Caco-2 (cell line): ENCODE measurements around the gene PLPP3. TPM values are rescaled to one million over a fixed set of nuclear protein-coding genes. Genes with fewer than 3 reads are reported as not detected.

ENCODE experiments used
- BruUV-seq: library from RNA; stranded (reverse); fragments of 400-500 nt; replicated peaks from 2 replicates; lab custom pipeline; 2021; lab: Mats Ljungman, UMichigan
- CTCF ChIA-PET: fragments of 300-600 bp; sonication (Branson Sonifier 250); formaldehyde crosslinking; loops from one replicate; lab custom pipeline; 2022; ENCODE audit warnings: antibody characterized with exemption; lab: Charles Lee
- POLR2A ChIA-PET: fragments of 300-600 bp; sonication (Branson Sonifier 250); formaldehyde crosslinking; loops from one replicate; lab custom pipeline; 2022; ENCODE audit warnings: antibody characterized with exemption; lab: Charles Lee
- DNase-seq, 2 experiments: peaks; one replicate each; pipeline versions ENCODE4 v3.0.0 to v3.0.0-alpha.2; 2020 to 2022
- H3K27me3 ChIP-seq: replicated peaks from 2 replicates; pipeline ENCODE4 v1.6.0; 2011; ENCODE audit warnings: low read length; ENCODE audit not compliant: control insufficient read depth, insufficient read depth
- H3K36me3 ChIP-seq: 2 replicates; pipeline ENCODE4 v1.5.1; 2011; ENCODE audit warnings: low read length; ENCODE audit not compliant: control insufficient read depth, insufficient read depth
- H3K4me1 ChIP-seq: fragments of 250-450 bp; sonication (Bioruptor Pico); 2 replicates; pipeline ENCODE4 v1.5.1; 2020; ENCODE audit warnings: mild to moderate bottlenecking
- H3K4me3 ChIP-seq: 2 replicates; pipeline ENCODE4 v1.5.1; 2011; ENCODE audit warnings: low read depth, mild to moderate bottlenecking, control low read depth, low read length
- H3K9me3 ChIP-seq: fragments of 250-450 bp; sonication (Bioruptor Pico); 2 replicates; pipeline ENCODE4 v1.5.1; 2020; ENCODE audit warnings: mild to moderate bottlenecking, moderate library complexity
- H3K27ac Mint-ChIP-seq: one replicate; pipeline ENCODE4 v1.8.0; 2022; ENCODE audit warnings: mixed read lengths; ENCODE audit not compliant: unreplicated experiment
- H3K27me3 Mint-ChIP-seq: one replicate; pipeline ENCODE4 v1.8.0; 2022; ENCODE audit warnings: mixed read lengths; ENCODE audit not compliant: insufficient read depth, unreplicated experiment
- H3K36me3 Mint-ChIP-seq: one replicate; pipeline ENCODE4 v1.8.0; 2022; ENCODE audit warnings: mild to moderate bottlenecking, mixed read lengths; ENCODE audit not compliant: insufficient read depth, unreplicated experiment
- H3K4me1 Mint-ChIP-seq: one replicate; pipeline ENCODE4 v1.8.0; 2022; ENCODE audit warnings: low read depth, mixed read lengths; ENCODE audit not compliant: unreplicated experiment
- H3K4me3 Mint-ChIP-seq: one replicate; pipeline ENCODE4 v1.8.0; 2022; ENCODE audit warnings: mild to moderate bottlenecking, moderate library complexity, mixed read lengths; ENCODE audit not compliant: unreplicated experiment
- H3K9me3 Mint-ChIP-seq: one replicate; pipeline ENCODE4 v1.8.0; 2022; ENCODE audit warnings: mixed read lengths; ENCODE audit not compliant: unreplicated experiment
- intact Hi-C: fragments of 100-400 bp; cut with micrococcal nuclease; formaldehyde crosslinking; loops from one replicate; pipeline ENCODE4 v1.10.0; 2022; ENCODE audit not compliant: unreplicated experiment
- total RNA-seq: library from RNA; stranded (reverse); gene quantifications from 2 replicates; pipeline ENCODE4 v1.2.3, GENCODE V29; 2022
- TF ChIP-seq, protein P1 (sequence below), 2 experiments: fragments of 200-600 bp in 1 of 2; IDR thresholded peaks; 1 replicate in 1 of 2; 2 replicates in 1 of 2; pipeline versions ENCODE4 v1.5.1 to v1.8.0; 2011 to 2022; ENCODE audit warnings: antibody characterized with exemption in 1 of 2, control low read depth in 1 of 2, inconsistent platforms in 1 of 2, low read depth in 1 of 2, low read length in 1 of 2, mild to moderate bottlenecking in 1 of 2, moderate library complexity in 1 of 2; ENCODE audit not compliant: insufficient read depth in 1 of 2, severe bottlenecking in 1 of 2, unreplicated experiment in 1 of 2

The PLPP3 gene
- total RNA-seq, 1 experiment from 2014 or later, result 41.0 TPM

DNA sequence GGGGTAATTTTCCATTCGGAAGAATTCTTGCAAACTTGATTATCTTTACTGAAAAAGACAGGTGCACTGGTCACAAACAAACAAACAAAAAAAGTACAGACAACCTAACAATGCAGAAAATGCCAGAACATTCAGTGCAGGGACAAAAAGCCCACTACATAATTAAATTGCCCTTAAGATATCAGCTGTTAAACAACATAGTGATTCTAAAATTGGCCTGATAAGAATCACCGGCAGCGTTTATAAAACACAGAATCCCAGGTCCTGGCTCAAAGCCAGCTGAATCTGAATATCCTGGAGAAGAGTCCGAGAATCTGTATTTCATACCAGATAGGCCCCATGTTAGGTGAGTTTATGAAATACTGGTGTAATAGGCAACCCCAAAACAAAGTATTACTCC, 6.1 kb downstream of the PLPP3 start:
- H3K9me3 Mint-ChIP-seq, result no peaks in the 10 kb centered on the region
- no peak for DNase-seq
- peaks cover 24% of the 10 kb centered on the region for H3K4me1 Mint-ChIP-seq
- peak overlapping the region; percentile 65 for H3K4me3 Mint-ChIP-seq
- no peak overlapping the region for H3K4me3 ChIP-seq
- POLR2A ChIA-PET, result no interaction called here
- intact Hi-C loops, result loop anchor here (10.0 kb wide), 1 partner anchor 59 kb away; no protein-coding TSS in a partner anchor
- no TSS peak for BruUV-seq
- no peaks in the 10 kb centered on the region for H3K36me3 ChIP-seq
- H3K9me3 ChIP-seq, result no peaks in the 10 kb centered on the region
- TF ChIP-seq, protein P1, sequence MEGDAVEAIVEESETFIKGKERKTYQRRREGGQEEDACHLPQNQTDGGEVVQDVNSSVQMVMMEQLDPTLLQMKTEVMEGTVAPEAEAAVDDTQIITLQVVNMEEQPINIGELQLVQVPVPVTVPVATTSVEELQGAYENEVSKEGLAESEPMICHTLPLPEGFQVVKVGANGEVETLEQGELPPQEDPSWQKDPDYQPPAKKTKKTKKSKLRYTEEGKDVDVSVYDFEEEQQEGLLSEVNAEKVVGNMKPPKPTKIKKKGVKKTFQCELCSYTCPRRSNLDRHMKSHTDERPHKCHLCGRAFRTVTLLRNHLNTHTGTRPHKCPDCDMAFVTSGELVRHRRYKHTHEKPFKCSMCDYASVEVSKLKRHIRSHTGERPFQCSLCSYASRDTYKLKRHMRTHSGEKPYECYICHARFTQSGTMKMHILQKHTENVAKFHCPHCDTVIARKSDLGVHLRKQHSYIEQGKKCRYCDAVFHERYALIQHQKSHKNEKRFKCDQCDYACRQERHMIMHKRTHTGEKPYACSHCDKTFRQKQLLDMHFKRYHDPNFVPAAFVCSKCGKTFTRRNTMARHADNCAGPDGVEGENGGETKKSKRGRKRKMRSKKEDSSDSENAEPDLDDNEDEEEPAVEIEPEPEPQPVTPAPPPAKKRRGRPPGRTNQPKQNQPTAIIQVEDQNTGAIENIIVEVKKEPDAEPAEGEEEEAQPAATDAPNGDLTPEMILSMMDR (IDR thresholded peaks at IDR 0.05; ENCODE audit: insufficient read depth in 1 of 2, low read depth in 1 of 2, low read length in 1 of 2, severe bottlenecking in 1 of 2, unreplicated experiment in 1 of 2), result no peak
- H3K27me3 Mint-ChIP-seq, result no peaks in the 10 kb centered on the region
- peak overlapping the region; percentile 74 for H3K27ac Mint-ChIP-seq
- peaks cover 68% of the 10 kb centered on the region for H3K4me1 ChIP-seq
- H3K27me3 ChIP-seq, result no peaks in the 10 kb centered on the region
- CTCF ChIA-PET, result no interaction called here
- H3K36me3 Mint-ChIP-seq, result peaks cover 35% of the 10 kb centered on the region

- Histone ChIP-seq H3K4me1 (peaks cover 76% of the 10 kb centered on the region), H3K36me3 (no peaks in the 10 kb centered on the region), H3K27me3 (no peaks in the 10 kb centered on the region), H3K9me3 (no peaks in the 10 kb centered on the region), H3K4me3 (no peak overlapping the region)
- TF ChIP-seq, protein P1 (IDR thresholded peaks at IDR 0.05; ENCODE audit: insufficient read depth in 1 of 2, low read depth in 1 of 2, low read length in 1 of 2, severe bottlenecking in 1 of 2, unreplicated experiment in 1 of 2), result no peak
- POLR2A ChIA-PET, result no interaction called here
- intact Hi-C loops, result loop anchor here (10.0 kb wide), 1 partner anchor 58 kb away; no protein-coding TSS in a partner anchor
- Mint-ChIP-seq H3K9me3 (no peaks in the 10 kb centered on the region), H3K27ac (no peak overlapping the region), H3K4me1 (peaks cover 24% of the 10 kb centered on the region), H3K36me3 (peaks cover 28% of the 10 kb centered on the region), H3K4me3 (no peak overlapping the region), H3K27me3 (no peaks in the 10 kb centered on the region)
- no peak for DNase-seq
- no TSS peak for BruUV-seq
- CTCF ChIA-PET, result no interaction called here
Measured at GRCh38 chr1:56572334-56573050, 6.9 kb downstream of the PLPP3 start.

GRCh38 chr1:56571448-56571847, 7.9 kb downstream of the PLPP3 start:
- peaks cover 23% of the 10 kb centered on the region for H3K36me3 Mint-ChIP-seq
- H3K9me3 ChIP-seq, result no peaks in the 10 kb centered on the region
- no peak overlapping the region for H3K4me3 Mint-ChIP-seq
- H3K36me3 ChIP-seq, result no peaks in the 10 kb centered on the region
- no peaks in the 10 kb centered on the region for H3K27me3 Mint-ChIP-seq
- CTCF ChIA-PET, result no interaction called here
- no TSS peak for BruUV-seq
- peak overlapping the region; percentile 54 for H3K27ac Mint-ChIP-seq
- peaks cover 78% of the 10 kb centered on the region for H3K4me1 ChIP-seq
- no peaks in the 10 kb centered on the region for H3K27me3 ChIP-seq
- no peaks in the 10 kb centered on the region for H3K9me3 Mint-ChIP-seq
- intact Hi-C loops, result loop anchor here (10.0 kb wide), 1 partner anchor 57 kb away; no protein-coding TSS in a partner anchor
- POLR2A ChIA-PET, result no interaction called here
- DNase-seq, result no peak
- TF ChIP-seq, protein P1 (IDR thresholded peaks at IDR 0.05; ENCODE audit: insufficient read depth in 1 of 2, low read depth in 1 of 2, low read length in 1 of 2, severe bottlenecking in 1 of 2, unreplicated experiment in 1 of 2), result no peak
- H3K4me1 Mint-ChIP-seq, result peaks cover 24% of the 10 kb centered on the region
- no peak overlapping the region for H3K4me3 ChIP-seq
